Skeletal muscle satellite cell (primary cell): ENCODE results near the gene NCAPH2.
A peak's percentile ranks its signal among the peaks of the same experiment; 100 is the strongest.

Experiments
- H3K27me3 ChIP-seq: 2 replicates; pipeline ENCODE4 v1.7.0; 2013; ENCODE audit warnings: low read length; ENCODE audit not compliant: control insufficient read depth, insufficient read depth
- H3K36me3 ChIP-seq: 2 replicates; pipeline ENCODE4 v1.7.0; 2013; ENCODE audit warnings: mild to moderate bottlenecking, control low read depth, low read length; ENCODE audit not compliant: insufficient read depth
- H3K4me1 ChIP-seq: 2 replicates; pipeline ENCODE4 v1.7.0; 2013; ENCODE audit warnings: low read length; ENCODE audit not compliant: control insufficient read depth, insufficient read depth
- H3K4me2 ChIP-seq: 2 replicates; pipeline ENCODE4 v1.7.0; 2013; ENCODE audit warnings: mild to moderate bottlenecking, low read length
- H3K4me3 ChIP-seq: 2 replicates; pipeline ENCODE4 v1.7.0; 2013; ENCODE audit warnings: low read length
- H3K9ac ChIP-seq: 2 replicates; pipeline ENCODE4 v1.7.0; 2013; ENCODE audit warnings: mild to moderate bottlenecking, low read depth, low read length, moderate library complexity
- H3K9me3 ChIP-seq: replicated peaks from 2 replicates; pipeline ENCODE4 v1.7.0; 2013; ENCODE audit warnings: mild to moderate bottlenecking, control low read depth, low read length

The NCAPH2 gene

GRCh38 chr22:50467773-50468440 lies 40.1 kb upstream of the NCAPH2 start:
- Histone ChIP-seq H3K4me3 (no peak overlapping the region), H3K9ac (no peak overlapping the region), H3K36me3 (peaks cover 40% of the 10 kb centered on the region), H3K9me3 (no peaks in the 10 kb centered on the region), H3K4me1 (peaks cover 28% of the 10 kb centered on the region), H3K27me3 (no peaks in the 10 kb centered on the region), H3K4me2 (no peak overlapping the region)

- Histone ChIP-seq H3K4me3 (no peak overlapping the region), H3K9ac (no peak overlapping the region), H3K27me3 (no peaks in the 10 kb centered on the region), H3K4me1 (peaks cover 35% of the 10 kb centered on the region), H3K4me2 (no peak overlapping the region), H3K36me3 (peaks cover 33% of the 10 kb centered on the region), H3K9me3 (no peaks in the 10 kb centered on the region)
Observed at GRCh38 chr22:50468626-50469025, 39.4 kb upstream of the NCAPH2 start.

GRCh38 chr22:50469377-50470305 lies 38.4 kb upstream of the NCAPH2 start:
- Histone ChIP-seq H3K4me1 (peaks cover 40% of the 10 kb centered on the region), H3K27me3 (no peaks in the 10 kb centered on the region), H3K4me3 (no peak overlapping the region), H3K4me2 (peak overlapping the region; percentile 39), H3K9ac (no peak overlapping the region), H3K36me3 (peaks cover 23% of the 10 kb centered on the region), H3K9me3 (no peaks in the 10 kb centered on the region)

- no peaks in the 10 kb centered on the region for H3K27me3 ChIP-seq
- H3K4me3 ChIP-seq, result no peak overlapping the region
- H3K36me3 ChIP-seq, result peaks cover 18% of the 10 kb centered on the region
- H3K4me2 ChIP-seq, result peak overlapping the region; percentile 39
- H3K9me3 ChIP-seq, result no peaks in the 10 kb centered on the region
- H3K9ac ChIP-seq, result no peak overlapping the region
- H3K4me1 ChIP-seq, result peaks cover 44% of the 10 kb centered on the region
Observed at GRCh38 chr22:50470491-50470890, 37.5 kb upstream of the NCAPH2 start.

GRCh38 chr22:50471197-50471847 lies 36.7 kb upstream of the NCAPH2 start:
- Histone ChIP-seq H3K9me3 (no peaks in the 10 kb centered on the region), H3K9ac (no peak overlapping the region), H3K36me3 (peaks cover 11% of the 10 kb centered on the region), H3K27me3 (no peaks in the 10 kb centered on the region), H3K4me3 (no peak overlapping the region), H3K4me1 (peaks cover 46% of the 10 kb centered on the region), H3K4me2 (no peak overlapping the region)

GRCh38 chr22:50471962-50472361 lies 36.1 kb upstream of the NCAPH2 start:
- no peaks in the 10 kb centered on the region for H3K27me3 ChIP-seq
- no peaks in the 10 kb centered on the region for H3K9me3 ChIP-seq
- no peak overlapping the region for H3K4me2 ChIP-seq
- no peak overlapping the region for H3K9ac ChIP-seq
- peaks cover 5% of the 10 kb centered on the region for H3K36me3 ChIP-seq
- H3K4me1 ChIP-seq, result peaks cover 46% of the 10 kb centered on the region
- H3K4me3 ChIP-seq, result no peak overlapping the region

- no peaks in the 10 kb centered on the region for H3K36me3 ChIP-seq
- H3K27me3 ChIP-seq, result no peaks in the 10 kb centered on the region
- H3K4me2 ChIP-seq, result peak overlapping the region; percentile 100
- H3K4me3 ChIP-seq, result peak overlapping the region; percentile 87
- H3K4me1 ChIP-seq, result peaks cover 46% of the 10 kb centered on the region
- no peaks in the 10 kb centered on the region for H3K9me3 ChIP-seq
- peak overlapping the region; percentile 86 for H3K9ac ChIP-seq
Observed at GRCh38 chr22:50473088-50473487, 34.9 kb upstream of the NCAPH2 start.

GRCh38 chr22:50473855-50474671 lies 34.0 kb upstream of the NCAPH2 start:
- H3K4me2 ChIP-seq, result peak overlapping the region; percentile 100
- H3K4me1 ChIP-seq, result peaks cover 45% of the 10 kb centered on the region
- H3K9ac ChIP-seq, result peak overlapping the region; percentile 86
- H3K4me3 ChIP-seq, result peak overlapping the region; percentile 87
- no peaks in the 10 kb centered on the region for H3K27me3 ChIP-seq
- no peaks in the 10 kb centered on the region for H3K36me3 ChIP-seq
- H3K9me3 ChIP-seq, result no peaks in the 10 kb centered on the region

GRCh38 chr22:50474710-50475651 lies 33.0 kb upstream of the NCAPH2 start, which contains the start of gene SBF1:
Gene SBF1 (minus strand): TSS chr22:50475035. CDS start chr22:50474840, 195 bp downstream.
- Histone ChIP-seq H3K9ac (peak within 1 kb of the TSS; percentile 86), H3K4me2 (peak within 1 kb of the TSS; percentile 100), H3K4me1 (peaks cover 36% of the 10 kb centered on the region), H3K27me3 (peaks cover 4% of the 10 kb centered on the region), H3K36me3 (no peaks in the 10 kb centered on the region), H3K4me3 (peak within 1 kb of the TSS; percentile 87), H3K9me3 (no peaks in the 10 kb centered on the region)

- Histone ChIP-seq H3K27me3 (peaks cover 11% of the 10 kb centered on the region), H3K9me3 (no peaks in the 10 kb centered on the region), H3K4me1 (peaks cover 30% of the 10 kb centered on the region), H3K4me2 (peak overlapping the region; percentile 94), H3K36me3 (no peaks in the 10 kb centered on the region), H3K9ac (peak overlapping the region; percentile 86), H3K4me3 (peak overlapping the region; percentile 87)
Observed at GRCh38 chr22:50475652-50476002, 32.4 kb upstream of the NCAPH2 start.
